Measurements from ENCODE around the gene ZNF396. TPM values are rescaled to one million over a fixed set of nuclear protein-coding genes. Genes with fewer than 3 reads are reported as not detected.

ZNF396 gene
- total and polyA plus RNA-seq, 9 of the 15 experiments (the other 6 are each of a cell fraction or from before 2014, with no cell fraction given) = 0.73 to 2.3 (median 1.9) TPM

- TF ChIP-seq CHD7 (IDR thresholded peaks at IDR 0.05; ENCODE audit: low read depth, low read length) (no peak), THRB (CRISPR knock-in tag; conservative IDR thresholded peaks at IDR 0.05) (peak; percentile 34; the same call in 1 of the 2 replicates), ZNF407 (IDR thresholded peaks at IDR 0.05; ENCODE audit: low read depth) (no peak), ZNF184 (CRISPR knock-in tag; IDR thresholded peaks at IDR 0.05) (no peak), SUPT5H (IDR thresholded peaks at IDR 0.05) (peak; percentile 60), PHB (CRISPR knock-in tag; IDR thresholded peaks at IDR 0.05) (no peak)
These were observed 45.6 kb downstream of the ZNF396 start (continued) for GRCh38 chr18:35331367-35332087.

Data from K562 (cell line).